Neutrophil (primary cell): Measurements from ENCODE around the gene SEC24B.

ENCODE experiments used
- H3K27ac ChIP-seq: fragments of 200-600 bp; sonication (generic); 2 replicates; pipeline ENCODE4 v1.5.1; 2016; ENCODE audit warnings: mild to moderate bottlenecking, moderate library complexity
- H3K27me3 ChIP-seq: fragments of 200-600 bp; sonication (generic); 2 replicates; pipeline ENCODE4 v1.6.0; 2016; ENCODE audit warnings: mild to moderate bottlenecking
- H3K36me3 ChIP-seq: fragments of 200-600 bp; sonication (generic); 2 replicates; pipeline ENCODE4 v1.5.1; 2017
- H3K4me1 ChIP-seq, 2 experiments: fragments of 200-600 bp in 1 of 2; sonication (generic) in 1 of 2; 1 replicate in 1 of 2; 2 replicates in 1 of 2; pipeline versions ENCODE4 v1.5.1 to v1.6.1; 2013 to 2016; ENCODE audit warnings: low read depth in 1 of 2, low read length in 1 of 2, mild to moderate bottlenecking in 1 of 2, moderate library complexity in 1 of 2; ENCODE audit not compliant: control insufficient read depth in 1 of 2, insufficient read depth in 1 of 2
- H3K4me3 ChIP-seq, 2 experiments: fragments of 200-600 bp in 1 of 2; sonication (generic) in 1 of 2; 1 replicate in 1 of 2; 2 replicates in 1 of 2; pipeline ENCODE4 v1.5.1; 2013 to 2016; ENCODE audit warnings: low read depth in 1 of 2, low read length in 1 of 2, mild to moderate bottlenecking in 1 of 2, moderate library complexity in 1 of 2
- H3K9me3 ChIP-seq: fragments of 200-600 bp; sonication (generic); 2 replicates; pipeline ENCODE4 v1.5.1; 2016
- TF ChIP-seq, protein P1 (sequence below): fragments of 200-600 bp; sonication (generic); IDR thresholded peaks from 2 replicates; pipeline ENCODE4 v1.5.1; 2016; ENCODE audit warnings: antibody characterized with exemption

SEC24B gene

DNA sequence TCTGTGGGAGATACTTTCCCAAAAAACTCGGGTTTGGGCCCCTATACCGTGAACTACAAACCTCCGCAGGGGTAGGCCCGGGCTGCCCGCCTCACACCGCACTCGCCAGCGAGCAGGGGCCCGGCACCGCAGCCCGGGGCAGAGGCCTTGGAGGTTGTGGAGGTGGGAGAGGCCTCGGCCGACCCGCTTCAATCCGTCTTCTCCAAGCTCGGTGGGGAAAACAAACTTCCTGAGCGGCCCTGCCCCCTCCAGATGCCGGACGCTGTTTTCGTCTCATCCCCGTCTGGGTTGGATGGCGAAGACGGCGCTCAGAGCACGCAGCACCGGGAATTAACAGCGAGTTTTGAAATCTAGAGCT is 126.0 kb downstream of the SEC24B start:
- no peaks in the 10 kb centered on the region for H3K9me3 ChIP-seq
- H3K4me1 ChIP-seq, result peaks cover 16 to 20% of the 10 kb centered on the region in 2 experiments
- H3K27me3 ChIP-seq, result peaks cover 76% of the 10 kb centered on the region
- H3K27ac ChIP-seq, result no peak overlapping the region
- no peaks in the 10 kb centered on the region for H3K36me3 ChIP-seq
- TF ChIP-seq, protein P1, sequence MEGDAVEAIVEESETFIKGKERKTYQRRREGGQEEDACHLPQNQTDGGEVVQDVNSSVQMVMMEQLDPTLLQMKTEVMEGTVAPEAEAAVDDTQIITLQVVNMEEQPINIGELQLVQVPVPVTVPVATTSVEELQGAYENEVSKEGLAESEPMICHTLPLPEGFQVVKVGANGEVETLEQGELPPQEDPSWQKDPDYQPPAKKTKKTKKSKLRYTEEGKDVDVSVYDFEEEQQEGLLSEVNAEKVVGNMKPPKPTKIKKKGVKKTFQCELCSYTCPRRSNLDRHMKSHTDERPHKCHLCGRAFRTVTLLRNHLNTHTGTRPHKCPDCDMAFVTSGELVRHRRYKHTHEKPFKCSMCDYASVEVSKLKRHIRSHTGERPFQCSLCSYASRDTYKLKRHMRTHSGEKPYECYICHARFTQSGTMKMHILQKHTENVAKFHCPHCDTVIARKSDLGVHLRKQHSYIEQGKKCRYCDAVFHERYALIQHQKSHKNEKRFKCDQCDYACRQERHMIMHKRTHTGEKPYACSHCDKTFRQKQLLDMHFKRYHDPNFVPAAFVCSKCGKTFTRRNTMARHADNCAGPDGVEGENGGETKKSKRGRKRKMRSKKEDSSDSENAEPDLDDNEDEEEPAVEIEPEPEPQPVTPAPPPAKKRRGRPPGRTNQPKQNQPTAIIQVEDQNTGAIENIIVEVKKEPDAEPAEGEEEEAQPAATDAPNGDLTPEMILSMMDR, result no peak
- peak overlapping the region; percentile 10 to 45 for H3K4me3 ChIP-seq

DNA sequence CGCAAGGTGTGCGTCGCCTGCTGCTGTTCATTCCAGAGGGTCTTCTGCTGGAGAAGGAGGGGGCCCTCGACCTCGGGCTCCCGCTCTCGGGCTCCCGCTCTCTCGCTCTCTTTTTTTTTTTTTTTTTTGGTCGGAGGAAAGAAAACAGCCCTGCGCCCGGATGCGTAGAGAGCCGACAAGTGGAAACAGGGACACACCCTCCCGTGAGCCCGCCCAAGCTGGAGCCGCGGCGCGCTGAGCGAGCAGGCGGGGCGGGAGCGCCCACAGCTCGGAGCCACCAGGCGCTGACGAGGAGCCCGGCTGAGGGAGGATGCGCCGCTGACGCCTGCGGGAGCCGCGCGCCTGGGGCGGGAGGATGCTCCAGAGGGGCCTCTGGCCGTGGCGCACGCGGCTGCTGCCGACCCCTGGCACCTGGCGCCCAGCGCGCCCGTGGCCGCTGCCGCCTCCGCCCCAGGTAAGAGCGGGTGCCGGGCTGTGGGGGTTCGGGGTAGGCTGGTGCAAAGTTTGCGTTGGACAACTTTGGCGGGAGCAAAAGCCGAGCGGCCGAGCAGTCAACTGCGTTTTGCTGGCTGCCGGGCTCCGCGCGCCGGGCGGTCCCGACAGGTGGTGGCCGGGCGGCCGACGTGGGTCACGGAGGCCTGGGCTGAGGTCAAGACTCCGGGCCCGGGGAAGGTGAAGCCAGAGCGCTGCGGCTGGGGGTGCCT is 126.5 kb downstream of the SEC24B start, which contains the start of gene MCUB:
Gene MCUB, plus strand, starts transcription at position 264 of the 704 bp plus-strand sequence. Its CDS starts 92 bp downstream, at position 356.
- Histone ChIP-seq H3K27me3 (peaks cover 81% of the 10 kb centered on the region), H3K36me3 (no peaks in the 10 kb centered on the region), H3K4me3 (peak within 1 kb of the TSS; percentile 10 to 45), H3K4me1 (peaks cover 16 to 20% of the 10 kb centered on the region in 2 experiments), H3K27ac (no peak within 1 kb of the TSS), H3K9me3 (no peaks in the 10 kb centered on the region)
- TF ChIP-seq, protein P1, result no peak

DNA sequence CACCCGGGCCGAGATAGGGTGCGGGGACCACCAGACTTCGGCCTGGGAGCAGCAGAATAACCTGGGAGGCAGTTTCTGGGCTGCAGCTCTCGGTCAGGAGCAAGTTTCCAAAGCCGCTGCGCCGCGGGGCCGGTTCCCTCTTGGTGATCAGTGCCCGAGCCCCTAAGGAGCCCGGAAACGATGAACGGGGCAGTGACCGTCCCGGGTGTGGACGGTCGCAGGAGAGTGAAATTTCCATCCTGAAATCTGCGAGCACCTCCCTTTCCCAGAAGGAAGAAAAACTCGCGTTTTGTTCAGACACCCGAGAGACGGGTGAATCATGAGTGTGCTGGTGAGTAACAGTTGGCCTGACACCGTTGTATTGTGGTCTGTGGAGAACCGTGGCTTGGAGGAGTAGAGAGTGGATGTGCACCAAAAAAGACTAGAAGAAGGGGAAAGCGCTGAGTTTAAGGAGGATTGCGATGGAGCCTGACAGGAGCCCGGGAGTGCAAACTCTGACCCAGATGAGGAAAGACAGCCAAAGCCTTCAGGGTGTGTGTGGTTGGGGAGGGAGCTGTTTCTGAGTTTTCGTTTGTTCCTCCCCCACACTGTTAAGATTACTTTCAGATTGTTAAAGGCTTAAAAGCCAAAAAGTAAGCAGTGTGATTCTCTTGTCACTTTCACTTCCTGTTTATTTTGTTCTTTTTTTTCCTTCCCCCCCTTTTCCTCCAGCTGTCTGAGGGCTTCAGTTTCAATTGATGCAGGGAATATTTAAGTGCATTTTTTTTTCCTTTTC is 127.3 kb downstream of the SEC24B start:
- H3K27me3 ChIP-seq, result peaks cover 83% of the 10 kb centered on the region
- H3K27ac ChIP-seq, result no peak overlapping the region
- TF ChIP-seq, protein P1, result no peak
- no peaks in the 10 kb centered on the region for H3K9me3 ChIP-seq
- peak overlapping the region; percentile 10 to 45 for H3K4me3 ChIP-seq
- no peaks in the 10 kb centered on the region for H3K36me3 ChIP-seq
- H3K4me1 ChIP-seq, result peaks cover 16 to 20% of the 10 kb centered on the region in 2 experiments

DNA sequence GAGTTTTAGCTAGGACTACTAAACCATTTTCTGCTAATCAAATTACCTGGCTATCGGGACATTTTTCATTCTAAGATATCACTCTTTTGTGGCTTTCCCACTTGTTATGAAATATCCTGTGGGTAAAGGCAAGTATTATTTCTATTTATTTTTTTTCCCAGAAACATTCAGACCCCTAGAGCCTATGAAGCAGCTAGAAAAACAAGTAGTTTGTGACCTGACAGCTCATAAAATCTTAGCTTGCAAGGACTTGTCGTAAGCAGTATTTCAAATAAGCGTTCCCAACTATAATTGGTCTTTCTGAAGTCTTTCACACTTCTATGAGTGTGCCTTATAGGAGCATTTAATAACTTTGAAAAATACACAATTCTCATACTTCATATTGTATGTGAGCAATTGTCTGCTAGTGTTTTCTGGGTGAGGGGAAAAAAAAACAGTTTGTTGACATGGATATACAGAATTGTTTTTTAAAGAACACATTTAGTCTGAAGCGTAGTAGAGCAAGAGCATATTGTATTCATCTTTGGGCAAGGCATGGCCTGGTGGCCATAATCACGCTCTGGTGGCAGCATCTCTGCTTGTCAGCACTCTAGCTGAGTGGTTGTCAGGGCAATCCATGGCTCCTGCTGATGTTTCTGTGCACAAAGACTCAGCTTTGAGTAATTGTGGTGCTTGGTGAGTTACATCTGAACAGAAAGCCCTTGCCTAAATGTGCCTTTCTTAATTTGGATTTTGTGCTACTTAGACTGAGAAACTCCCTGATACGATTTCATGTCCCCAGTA is 129.0 kb downstream of the SEC24B start:
- no peaks in the 10 kb centered on the region for H3K36me3 ChIP-seq
- peaks cover 16 to 20% of the 10 kb centered on the region in 2 experiments for H3K4me1 ChIP-seq
- peaks cover 77% of the 10 kb centered on the region for H3K27me3 ChIP-seq
- no peak overlapping the region for H3K27ac ChIP-seq
- no peak overlapping the region for H3K4me3 ChIP-seq
- TF ChIP-seq, protein P1, result no peak
- no peaks in the 10 kb centered on the region for H3K9me3 ChIP-seq

DNA sequence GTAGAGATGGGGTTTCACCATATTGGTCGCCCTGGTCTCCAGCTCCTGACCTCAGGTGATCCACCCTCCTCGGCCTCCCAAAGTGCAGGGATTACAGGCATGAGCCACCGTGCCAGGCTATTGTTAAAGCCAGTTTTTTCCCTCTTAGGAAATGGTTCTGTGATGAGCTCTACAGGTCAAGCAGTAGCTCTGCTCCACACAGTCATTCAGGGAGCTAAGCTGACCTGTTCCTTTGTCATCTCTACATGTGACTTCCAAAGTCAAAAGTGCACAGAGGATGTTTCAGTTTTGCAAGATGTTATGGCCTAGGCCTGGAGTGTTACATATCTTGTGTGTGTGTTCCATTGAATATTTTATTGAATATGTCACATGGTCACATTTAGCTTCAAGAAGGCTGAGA is 137.9 kb downstream of the SEC24B start:
- Histone ChIP-seq H3K36me3 (no peaks in the 10 kb centered on the region), H3K9me3 (no peaks in the 10 kb centered on the region), H3K27ac (no peak overlapping the region), H3K4me1 (no peaks in the 10 kb centered on the region), H3K4me3 (no peak overlapping the region), H3K27me3 (no peaks in the 10 kb centered on the region)
- TF ChIP-seq, protein P1, result no peak
